ENCODE data around the gene HERPUD2.

DNA sequence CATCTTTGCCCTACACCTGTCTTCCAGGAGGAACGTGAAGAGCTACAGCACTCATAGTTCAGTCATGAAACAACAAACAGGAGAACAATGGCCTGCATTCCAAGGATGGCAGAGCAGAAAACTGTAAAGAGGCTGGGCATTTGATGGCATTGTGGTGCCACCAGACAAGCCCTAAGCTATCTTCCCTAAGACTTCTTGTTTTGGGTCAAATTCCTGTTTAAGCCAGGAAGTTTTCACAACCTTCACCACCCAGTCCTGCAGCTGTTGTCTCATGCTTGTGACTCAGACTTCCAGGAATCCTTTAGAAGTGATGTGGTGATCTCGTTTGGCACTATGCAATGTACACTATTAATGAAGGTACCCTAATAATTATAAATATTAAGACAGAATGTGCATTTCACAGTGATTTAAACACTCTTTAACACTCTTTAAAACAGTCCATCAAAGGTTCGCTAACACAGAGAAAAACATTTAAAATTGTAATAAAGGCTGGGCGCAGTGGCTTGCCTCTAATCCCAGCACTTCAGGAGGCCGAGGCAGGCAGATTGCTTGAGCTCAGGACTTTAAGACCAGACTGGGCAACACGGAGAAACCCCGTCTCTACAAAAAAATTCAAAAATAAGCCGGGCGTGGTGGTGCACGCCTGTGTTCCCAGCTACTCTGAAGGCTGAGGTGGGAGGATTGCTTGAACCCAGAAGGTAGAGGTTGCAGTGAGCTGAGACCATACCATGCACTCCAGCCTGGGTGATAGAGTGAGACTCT is 2.7 kb upstream of the HERPUD2 start:
- TF ChIP-seq, protein P1, sequence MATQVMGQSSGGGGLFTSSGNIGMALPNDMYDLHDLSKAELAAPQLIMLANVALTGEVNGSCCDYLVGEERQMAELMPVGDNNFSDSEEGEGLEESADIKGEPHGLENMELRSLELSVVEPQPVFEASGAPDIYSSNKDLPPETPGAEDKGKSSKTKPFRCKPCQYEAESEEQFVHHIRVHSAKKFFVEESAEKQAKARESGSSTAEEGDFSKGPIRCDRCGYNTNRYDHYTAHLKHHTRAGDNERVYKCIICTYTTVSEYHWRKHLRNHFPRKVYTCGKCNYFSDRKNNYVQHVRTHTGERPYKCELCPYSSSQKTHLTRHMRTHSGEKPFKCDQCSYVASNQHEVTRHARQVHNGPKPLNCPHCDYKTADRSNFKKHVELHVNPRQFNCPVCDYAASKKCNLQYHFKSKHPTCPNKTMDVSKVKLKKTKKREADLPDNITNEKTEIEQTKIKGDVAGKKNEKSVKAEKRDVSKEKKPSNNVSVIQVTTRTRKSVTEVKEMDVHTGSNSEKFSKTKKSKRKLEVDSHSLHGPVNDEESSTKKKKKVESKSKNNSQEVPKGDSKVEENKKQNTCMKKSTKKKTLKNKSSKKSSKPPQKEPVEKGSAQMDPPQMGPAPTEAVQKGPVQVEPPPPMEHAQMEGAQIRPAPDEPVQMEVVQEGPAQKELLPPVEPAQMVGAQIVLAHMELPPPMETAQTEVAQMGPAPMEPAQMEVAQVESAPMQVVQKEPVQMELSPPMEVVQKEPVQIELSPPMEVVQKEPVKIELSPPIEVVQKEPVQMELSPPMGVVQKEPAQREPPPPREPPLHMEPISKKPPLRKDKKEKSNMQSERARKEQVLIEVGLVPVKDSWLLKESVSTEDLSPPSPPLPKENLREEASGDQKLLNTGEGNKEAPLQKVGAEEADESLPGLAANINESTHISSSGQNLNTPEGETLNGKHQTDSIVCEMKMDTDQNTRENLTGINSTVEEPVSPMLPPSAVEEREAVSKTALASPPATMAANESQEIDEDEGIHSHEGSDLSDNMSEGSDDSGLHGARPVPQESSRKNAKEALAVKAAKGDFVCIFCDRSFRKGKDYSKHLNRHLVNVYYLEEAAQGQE (IDR thresholded peaks at IDR 0.05; ENCODE audit: insufficient read depth in 1 of 2, low read depth in 2 of 2, low read length in 1 of 2) = no peak
- TF ChIP-seq, protein P2, sequence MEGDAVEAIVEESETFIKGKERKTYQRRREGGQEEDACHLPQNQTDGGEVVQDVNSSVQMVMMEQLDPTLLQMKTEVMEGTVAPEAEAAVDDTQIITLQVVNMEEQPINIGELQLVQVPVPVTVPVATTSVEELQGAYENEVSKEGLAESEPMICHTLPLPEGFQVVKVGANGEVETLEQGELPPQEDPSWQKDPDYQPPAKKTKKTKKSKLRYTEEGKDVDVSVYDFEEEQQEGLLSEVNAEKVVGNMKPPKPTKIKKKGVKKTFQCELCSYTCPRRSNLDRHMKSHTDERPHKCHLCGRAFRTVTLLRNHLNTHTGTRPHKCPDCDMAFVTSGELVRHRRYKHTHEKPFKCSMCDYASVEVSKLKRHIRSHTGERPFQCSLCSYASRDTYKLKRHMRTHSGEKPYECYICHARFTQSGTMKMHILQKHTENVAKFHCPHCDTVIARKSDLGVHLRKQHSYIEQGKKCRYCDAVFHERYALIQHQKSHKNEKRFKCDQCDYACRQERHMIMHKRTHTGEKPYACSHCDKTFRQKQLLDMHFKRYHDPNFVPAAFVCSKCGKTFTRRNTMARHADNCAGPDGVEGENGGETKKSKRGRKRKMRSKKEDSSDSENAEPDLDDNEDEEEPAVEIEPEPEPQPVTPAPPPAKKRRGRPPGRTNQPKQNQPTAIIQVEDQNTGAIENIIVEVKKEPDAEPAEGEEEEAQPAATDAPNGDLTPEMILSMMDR (IDR thresholded peaks at IDR 0.05) = no peak

Data from Panc1 (cell line).